Neural progenitor cell (in vitro differentiated cells): ENCODE data around the gene ITIH5.

Experiments used
- EZH2 ChIP-seq: fragments of 200-600 bp; sonication (generic); IDR thresholded peaks from 2 replicates; pipeline ENCODE4 v1.6.1; 2017; ENCODE audit warnings: antibody characterized with exemption, mild to moderate bottlenecking, moderate library complexity
- EZH2phosphoT487 ChIP-seq: fragments of 200-600 bp; sonication (generic); IDR thresholded peaks from 2 replicates; pipeline ENCODE4 v1.6.1; 2017; ENCODE audit warnings: antibody characterized with exemption
- TF ChIP-seq, protein P1 (sequence below): fragments of 200-600 bp; sonication (generic); IDR thresholded peaks from 2 replicates; pipeline ENCODE4 v1.5.1; 2017; ENCODE audit warnings: antibody characterized with exemption, mild to moderate bottlenecking

DNA sequence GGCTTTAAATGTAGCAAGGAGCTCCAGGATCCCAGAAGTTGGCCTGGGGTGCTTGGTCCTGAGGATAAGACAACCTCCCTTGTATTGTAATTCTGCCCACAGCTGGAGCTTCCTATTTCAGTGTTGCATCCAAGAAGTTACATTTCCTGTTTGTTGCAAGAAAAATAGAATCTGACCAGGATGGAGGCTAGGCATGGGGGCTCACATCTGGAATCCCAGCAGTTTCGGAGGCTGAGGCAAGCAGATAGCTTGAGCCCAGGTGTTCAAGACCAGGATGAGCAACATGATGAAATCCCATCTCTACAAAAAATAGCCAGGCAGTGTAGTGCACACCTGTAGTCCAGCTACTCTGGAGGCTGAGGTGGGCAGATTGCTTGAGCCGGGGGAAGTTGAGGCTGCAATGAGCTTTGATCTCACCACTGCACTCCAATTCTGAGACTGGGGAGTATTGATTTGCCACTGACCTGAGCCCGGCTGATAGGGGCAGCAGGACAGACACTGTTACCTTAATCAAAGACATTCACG, 35.6 kb upstream of the ITIH5 start:
- TF ChIP-seq, protein P1, sequence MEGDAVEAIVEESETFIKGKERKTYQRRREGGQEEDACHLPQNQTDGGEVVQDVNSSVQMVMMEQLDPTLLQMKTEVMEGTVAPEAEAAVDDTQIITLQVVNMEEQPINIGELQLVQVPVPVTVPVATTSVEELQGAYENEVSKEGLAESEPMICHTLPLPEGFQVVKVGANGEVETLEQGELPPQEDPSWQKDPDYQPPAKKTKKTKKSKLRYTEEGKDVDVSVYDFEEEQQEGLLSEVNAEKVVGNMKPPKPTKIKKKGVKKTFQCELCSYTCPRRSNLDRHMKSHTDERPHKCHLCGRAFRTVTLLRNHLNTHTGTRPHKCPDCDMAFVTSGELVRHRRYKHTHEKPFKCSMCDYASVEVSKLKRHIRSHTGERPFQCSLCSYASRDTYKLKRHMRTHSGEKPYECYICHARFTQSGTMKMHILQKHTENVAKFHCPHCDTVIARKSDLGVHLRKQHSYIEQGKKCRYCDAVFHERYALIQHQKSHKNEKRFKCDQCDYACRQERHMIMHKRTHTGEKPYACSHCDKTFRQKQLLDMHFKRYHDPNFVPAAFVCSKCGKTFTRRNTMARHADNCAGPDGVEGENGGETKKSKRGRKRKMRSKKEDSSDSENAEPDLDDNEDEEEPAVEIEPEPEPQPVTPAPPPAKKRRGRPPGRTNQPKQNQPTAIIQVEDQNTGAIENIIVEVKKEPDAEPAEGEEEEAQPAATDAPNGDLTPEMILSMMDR = no peak
- TF ChIP-seq EZH2 = no peak
- no peak for TF ChIP-seq EZH2phosphoT487
